Adipose tissue (tissue), 3 donors: ENCODE data around the gene PLEKHM1. TPM values are rescaled to one million over a fixed set of nuclear protein-coding genes. Genes with fewer than 3 reads are reported as not detected.
"Not testable (repeated sequence)": the region's sequence is repeated elsewhere in the genome, so short reads cannot be mapped to it uniquely, and the experiment has no call there.

Experiments
- H3K27ac ChIP-seq: one replicate; pipeline ENCODE4 v1.5.1; 2013; ENCODE audit warnings: low read depth, low read length
- WGBS, 3 donors: extraction: QIAGEN DNeasy Blood & Tissue Kit; methylation state at CpG; one replicate each; pipeline ENCODE4 v1.1.7; 2013; 5-methylcytosine and 5-hydroxymethylcytosine counted together
- polyA plus RNA-seq, 3 donors: library from polyadenylated mRNA; stranded (reverse); fragments of 200-250 nt; gene quantifications; one replicate each; pipeline ENCODE4 v1.2.3, GENCODE V29; 2013
- donor health status: healthy with polysubstance abuse.
- donor health status: Bipolar disorder and iron deficiency.
- donor health status: healthy.

The PLEKHM1 gene
- polyA plus RNA-seq, 3 donors, result 8.2 to 18.7 (median 15.3) TPM

- WGBS, 3 donors, result 54 to 69% (median 68%) methylated on average over 4 of the region's 4 CpGs
- H3K27ac ChIP-seq, result not testable (repeated sequence)
These were observed 21.3 kb downstream of the PLEKHM1 start for GRCh38 chr17:45469204-45469563.

- 85 to 88% (median 86%) methylated on average over 11 to 13 of the region's 14 CpGs for WGBS, 3 donors
- not testable (repeated sequence) for H3K27ac ChIP-seq
These were observed 22.0 kb downstream of the PLEKHM1 start for GRCh38 chr17:45468293-45469203.

- not testable (repeated sequence) for H3K27ac ChIP-seq
These were observed 28.8 kb downstream of the PLEKHM1 start for GRCh38 chr17:45461524-45462327.

GRCh38 chr17:45460422-45460821 is 30.1 kb downstream of the PLEKHM1 start:
- WGBS, 3 donors, result 92 to 98% (median 93%) methylated on average over 5 of the region's 5 CpGs
- H3K27ac ChIP-seq, result not testable (repeated sequence)

More at GRCh38 chr17:45461524-45462327, 28.8 kb downstream of the PLEKHM1 start:
- 35 to 70% (median 62%) methylated on average over 4 to 8 of the region's 8 CpGs for WGBS, 3 donors

GRCh38 chr17:45454341-45454740 is 36.2 kb downstream of the PLEKHM1 start:
- not testable (repeated sequence) for H3K27ac ChIP-seq
- WGBS, 3 donors, result 90 to 94% (median 92%) methylated on average over 7 of the region's 8 CpGs

- WGBS, 3 donors, result 89 to 94% (median 89%) methylated on average over 10 to 17 of the region's 17 CpGs
These were observed 36.8 kb downstream of the PLEKHM1 start for GRCh38 chr17:45453731-45454130.

GRCh38 chr17:45453225-45453534 is 37.3 kb downstream of the PLEKHM1 start:
- 80 to 92% (median 90%) methylated on average over 2 to 3 of the region's 7 CpGs for WGBS, 3 donors
- H3K27ac ChIP-seq, result not testable (repeated sequence)

More at GRCh38 chr17:45453731-45454130, 36.8 kb downstream of the PLEKHM1 start:
- not testable (repeated sequence) for H3K27ac ChIP-seq

- not testable (repeated sequence) for H3K27ac ChIP-seq
- 75 to 88% (median 76%) methylated on average over 9 of the region's 9 CpGs for WGBS, 3 donors
These were observed 37.9 kb downstream of the PLEKHM1 start for GRCh38 chr17:45452329-45453224.

- H3K27ac ChIP-seq, result not testable (repeated sequence)
- 73 to 92% (median 83%) methylated on average over 6 to 8 of the region's 10 CpGs for WGBS, 3 donors
These were observed 38.9 kb downstream of the PLEKHM1 start for GRCh38 chr17:45451660-45452059.

GRCh38 chr17:45451131-45451530 is 39.4 kb downstream of the PLEKHM1 start:
- no peak overlapping the region for H3K27ac ChIP-seq
- 85 to 93% (median 87%) methylated on average over 8 of the region's 8 CpGs for WGBS, 3 donors

- WGBS, 3 donors, result 100% methylated on average over 1 of the region's 1 CpG
- H3K27ac ChIP-seq, result not testable (repeated sequence)
These were observed 40.7 kb downstream of the PLEKHM1 start for GRCh38 chr17:45449708-45450329.

GRCh38 chr17:45449260-45449659 is 41.3 kb downstream of the PLEKHM1 start:
- not testable (repeated sequence) for H3K27ac ChIP-seq
- 100% methylated on average over 1 of the region's 1 CpG for WGBS, 3 donors

- not testable (repeated sequence) for H3K27ac ChIP-seq
- WGBS, 3 donors, result 100% methylated on average over 1 of the region's 1 CpG
These were observed 42.0 kb downstream of the PLEKHM1 start for GRCh38 chr17:45448483-45448882.

- WGBS, 3 donors, result 68 to 85% (median 80%) methylated on average over 7 of the region's 7 CpGs
- H3K27ac ChIP-seq, result not testable (repeated sequence)
These were observed 42.5 kb downstream of the PLEKHM1 start for GRCh38 chr17:45448066-45448465.

- 52 to 83% (median 66%) methylated on average over 12 to 14 of the region's 14 CpGs for WGBS, 3 donors
- not testable (repeated sequence) for H3K27ac ChIP-seq
These were observed 42.9 kb downstream of the PLEKHM1 start for GRCh38 chr17:45447650-45448049.

- H3K27ac ChIP-seq, result not testable (repeated sequence)
- 70 to 94% (median 77%) methylated on average over 8 of the region's 8 CpGs for WGBS, 3 donors
These were observed 43.5 kb downstream of the PLEKHM1 start for GRCh38 chr17:45446872-45447625.
